ENCODE measurements around the gene GFER.

The GFER gene

GRCh38 chr16:1944612-1945199, 39.3 kb upstream of the GFER start:
- WGBS (ENCODE audit: extremely low coverage, insufficient coverage, low lambda C conversion rate), result no CpG with 5 or more reads among the region's 21 CpGs
- no peak overlapping the region for H3K56ac ChIP-seq (ENCODE audit: low read length)
- H3K9ac ChIP-seq (ENCODE audit: low read length), result no peak overlapping the region

GRCh38 chr16:1945559-1946391, 38.2 kb upstream of the GFER start:
- H3K9ac ChIP-seq (ENCODE audit: low read length), result no peak overlapping the region
- no peak overlapping the region for H2AK5ac ChIP-seq (ENCODE audit: low read length)
- H3K79me1 ChIP-seq (ENCODE audit: low read length), result no peaks in the 10 kb centered on the region
- H2BK120ac ChIP-seq (ENCODE audit: low read depth, low read length), result no peak overlapping the region
- H3K27ac ChIP-seq (ENCODE audit: low read depth, low read length), result no peak overlapping the region
- DNase-seq, result no peak
- no peak overlapping the region for H3K4me2 ChIP-seq (ENCODE audit: low read length)
- H3K36me3 ChIP-seq (ENCODE audit: control insufficient read depth, insufficient read depth, low read length), result no peaks in the 10 kb centered on the region
- H4K8ac ChIP-seq (ENCODE audit: low read depth, low read length), result no peak overlapping the region
- no peak overlapping the region for H3K56ac ChIP-seq (ENCODE audit: low read length)
- H3K23ac ChIP-seq (ENCODE audit: low read length), result no peak overlapping the region
- WGBS (ENCODE audit: extremely low coverage, insufficient coverage, low lambda C conversion rate), result no CpG with 5 or more reads among the region's 19 CpGs
- H2BK5ac ChIP-seq (ENCODE audit: low read length), result no peak overlapping the region
- H2BK15ac ChIP-seq (replicated peaks; ENCODE audit: low read depth), result no peak overlapping the region
- no peak overlapping the region for H4K5ac ChIP-seq (ENCODE audit: low read length)
- no peaks in the 10 kb centered on the region for H3K4me1 ChIP-seq (ENCODE audit: control insufficient read depth, low read depth, low read length)
- H3K4ac ChIP-seq (ENCODE audit: low read depth, low read length), result no peak overlapping the region
- no peaks in the 10 kb centered on the region for H3K79me2 ChIP-seq (ENCODE audit: control insufficient read depth, insufficient read depth, low read length)
- H3K18ac ChIP-seq (ENCODE audit: low read length), result no peak overlapping the region
- H3K4me3 ChIP-seq (ENCODE audit: low read length), result no peak overlapping the region
- no peaks in the 10 kb centered on the region for H3K27me3 ChIP-seq (ENCODE audit: insufficient read depth, low read length, poor library complexity)

More at GRCh38 chr16:1944612-1945199, 39.3 kb upstream of the GFER start:
- Histone ChIP-seq H3K4me2 (ENCODE audit: low read length) (no peak overlapping the region), H2BK5ac (ENCODE audit: low read length) (no peak overlapping the region), H2BK120ac (ENCODE audit: low read depth, low read length) (no peak overlapping the region), H3K79me2 (ENCODE audit: control insufficient read depth, insufficient read depth, low read length) (no peaks in the 10 kb centered on the region), H2BK15ac (replicated peaks; ENCODE audit: low read depth) (no peak overlapping the region), H3K4me1 (ENCODE audit: control insufficient read depth, low read depth, low read length) (no peaks in the 10 kb centered on the region), H3K27ac (ENCODE audit: low read depth, low read length) (no peak overlapping the region), H3K79me1 (ENCODE audit: low read length) (no peaks in the 10 kb centered on the region), H3K18ac (ENCODE audit: low read length) (no peak overlapping the region), H3K27me3 (ENCODE audit: insufficient read depth, low read length, poor library complexity) (no peaks in the 10 kb centered on the region), H3K36me3 (ENCODE audit: control insufficient read depth, insufficient read depth, low read length) (no peaks in the 10 kb centered on the region), H3K4ac (ENCODE audit: low read depth, low read length) (no peak overlapping the region), H3K4me3 (ENCODE audit: low read length) (no peak overlapping the region), H4K5ac (ENCODE audit: low read length) (no peak overlapping the region), H2AK5ac (ENCODE audit: low read length) (no peak overlapping the region), H4K8ac (ENCODE audit: low read depth, low read length) (no peak overlapping the region), H3K23ac (ENCODE audit: low read length) (no peak overlapping the region)
- DNase-seq, result no peak

- H3K36me3 ChIP-seq (ENCODE audit: control insufficient read depth, insufficient read depth, low read length), result no peaks in the 10 kb centered on the region
- no peak overlapping the region for H3K4me2 ChIP-seq (ENCODE audit: low read length)
- no peak for DNase-seq
- H2BK120ac ChIP-seq (ENCODE audit: low read depth, low read length), result no peak overlapping the region
- no peak overlapping the region for H4K5ac ChIP-seq (ENCODE audit: low read length)
- no peak overlapping the region for H2BK5ac ChIP-seq (ENCODE audit: low read length)
- H2AK5ac ChIP-seq (ENCODE audit: low read length), result no peak overlapping the region
- H3K79me2 ChIP-seq (ENCODE audit: control insufficient read depth, insufficient read depth, low read length), result no peaks in the 10 kb centered on the region
- H3K18ac ChIP-seq (ENCODE audit: low read length), result no peak overlapping the region
- no peak overlapping the region for H3K56ac ChIP-seq (ENCODE audit: low read length)
- no peak overlapping the region for H4K8ac ChIP-seq (ENCODE audit: low read depth, low read length)
- no peak overlapping the region for H2BK15ac ChIP-seq (replicated peaks; ENCODE audit: low read depth)
- no CpG with 5 or more reads among the region's 38 CpGs for WGBS (ENCODE audit: extremely low coverage, insufficient coverage, low lambda C conversion rate)
- no peaks in the 10 kb centered on the region for H3K27me3 ChIP-seq (ENCODE audit: insufficient read depth, low read length, poor library complexity)
- no peak overlapping the region for H3K9ac ChIP-seq (ENCODE audit: low read length)
- H3K4me1 ChIP-seq (ENCODE audit: control insufficient read depth, low read depth, low read length), result no peaks in the 10 kb centered on the region
- no peaks in the 10 kb centered on the region for H3K79me1 ChIP-seq (ENCODE audit: low read length)
- no peak overlapping the region for H3K23ac ChIP-seq (ENCODE audit: low read length)
- no peak overlapping the region for H3K27ac ChIP-seq (ENCODE audit: low read depth, low read length)
- H3K4me3 ChIP-seq (ENCODE audit: low read length), result no peak overlapping the region
- no peak overlapping the region for H3K4ac ChIP-seq (ENCODE audit: low read depth, low read length)
These were observed 37.3 kb upstream of the GFER start for GRCh38 chr16:1946495-1947368.

GRCh38 chr16:1947369-1947670, 36.7 kb upstream of the GFER start:
- H3K27me3 ChIP-seq (ENCODE audit: insufficient read depth, low read length, poor library complexity), result no peaks in the 10 kb centered on the region
- H3K36me3 ChIP-seq (ENCODE audit: control insufficient read depth, insufficient read depth, low read length), result no peaks in the 10 kb centered on the region
- no peak overlapping the region for H2BK120ac ChIP-seq (ENCODE audit: low read depth, low read length)
- H3K4me1 ChIP-seq (ENCODE audit: control insufficient read depth, low read depth, low read length), result no peaks in the 10 kb centered on the region
- H3K79me1 ChIP-seq (ENCODE audit: low read length), result no peaks in the 10 kb centered on the region
- no peak overlapping the region for H3K18ac ChIP-seq (ENCODE audit: low read length)
- no peak overlapping the region for H3K56ac ChIP-seq (ENCODE audit: low read length)
- no peaks in the 10 kb centered on the region for H3K79me2 ChIP-seq (ENCODE audit: control insufficient read depth, insufficient read depth, low read length)
- no peak overlapping the region for H2BK5ac ChIP-seq (ENCODE audit: low read length)
- no peak overlapping the region for H3K4me2 ChIP-seq (ENCODE audit: low read length)
- no peak overlapping the region for H2AK5ac ChIP-seq (ENCODE audit: low read length)
- no peak overlapping the region for H3K4me3 ChIP-seq (ENCODE audit: low read length)
- no peak overlapping the region for H3K4ac ChIP-seq (ENCODE audit: low read depth, low read length)
- DNase-seq, result no peak
- H2BK15ac ChIP-seq (replicated peaks; ENCODE audit: low read depth), result no peak overlapping the region
- no peak overlapping the region for H4K8ac ChIP-seq (ENCODE audit: low read depth, low read length)
- no CpG with 5 or more reads among the region's 9 CpGs for WGBS (ENCODE audit: extremely low coverage, insufficient coverage, low lambda C conversion rate)
- no peak overlapping the region for H3K9ac ChIP-seq (ENCODE audit: low read length)
- no peak overlapping the region for H3K27ac ChIP-seq (ENCODE audit: low read depth, low read length)
- no peak overlapping the region for H4K5ac ChIP-seq (ENCODE audit: low read length)
- H3K23ac ChIP-seq (ENCODE audit: low read length), result no peak overlapping the region

- Histone ChIP-seq H3K23ac (ENCODE audit: low read length) (no peak overlapping the region), H3K79me1 (ENCODE audit: low read length) (no peaks in the 10 kb centered on the region), H2BK5ac (ENCODE audit: low read length) (no peak overlapping the region), H3K56ac (ENCODE audit: low read length) (no peak overlapping the region), H2BK120ac (ENCODE audit: low read depth, low read length) (no peak overlapping the region), H3K4me3 (ENCODE audit: low read length) (no peak overlapping the region), H3K79me2 (ENCODE audit: control insufficient read depth, insufficient read depth, low read length) (no peaks in the 10 kb centered on the region), H3K27ac (ENCODE audit: low read depth, low read length) (no peak overlapping the region), H4K5ac (ENCODE audit: low read length) (no peak overlapping the region), H4K8ac (ENCODE audit: low read depth, low read length) (no peak overlapping the region), H3K18ac (ENCODE audit: low read length) (no peak overlapping the region), H2AK5ac (ENCODE audit: low read length) (no peak overlapping the region), H3K36me3 (ENCODE audit: control insufficient read depth, insufficient read depth, low read length) (no peaks in the 10 kb centered on the region), H3K9ac (ENCODE audit: low read length) (no peak overlapping the region), H3K4me2 (ENCODE audit: low read length) (no peak overlapping the region), H3K4ac (ENCODE audit: low read depth, low read length) (no peak overlapping the region), H3K27me3 (ENCODE audit: insufficient read depth, low read length, poor library complexity) (no peaks in the 10 kb centered on the region), H3K4me1 (ENCODE audit: control insufficient read depth, low read depth, low read length) (no peaks in the 10 kb centered on the region), H2BK15ac (replicated peaks; ENCODE audit: low read depth) (no peak overlapping the region)
- no peak for DNase-seq
- WGBS (ENCODE audit: extremely low coverage, insufficient coverage, low lambda C conversion rate), result no CpG with 5 or more reads among the region's 11 CpGs
These were observed 34.5 kb upstream of the GFER start for GRCh38 chr16:1949507-1949906.

Measured in mesendoderm (in vitro differentiated cells).